GM21390 (cell line): ENCODE measurements around the gene APOA5.
A peak's percentile ranks its signal among the peaks of the same experiment; 100 is the strongest.
"Not testable (repeated sequence)": the region's sequence is repeated elsewhere in the genome, so short reads cannot be mapped to it uniquely, and the experiment has no call there.

Experiments
- ATAC-seq: cut with Tn5 transposase; IDR thresholded peaks from one replicate; pipeline ENCODE4 v1.9.1; 2021; ENCODE audit not compliant: unreplicated experiment

The APOA5 gene, protein sequence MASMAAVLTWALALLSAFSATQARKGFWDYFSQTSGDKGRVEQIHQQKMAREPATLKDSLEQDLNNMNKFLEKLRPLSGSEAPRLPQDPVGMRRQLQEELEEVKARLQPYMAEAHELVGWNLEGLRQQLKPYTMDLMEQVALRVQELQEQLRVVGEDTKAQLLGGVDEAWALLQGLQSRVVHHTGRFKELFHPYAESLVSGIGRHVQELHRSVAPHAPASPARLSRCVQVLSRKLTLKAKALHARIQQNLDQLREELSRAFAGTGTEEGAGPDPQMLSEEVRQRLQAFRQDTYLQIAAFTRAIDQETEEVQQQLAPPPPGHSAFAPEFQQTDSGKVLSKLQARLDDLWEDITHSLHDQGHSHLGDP

GRCh38 chr11:116791813-116792143 is at the start of gene APOA5:
Gene APOA5 (minus strand): TSS chr11:116791879. CDS start chr11:116791860, 19 bp downstream.
- no peak for ATAC-seq

GRCh38 chr11:116840746-116841296 is 49.1 kb upstream of the APOA5 start:
- ATAC-seq: no peak

DNA sequence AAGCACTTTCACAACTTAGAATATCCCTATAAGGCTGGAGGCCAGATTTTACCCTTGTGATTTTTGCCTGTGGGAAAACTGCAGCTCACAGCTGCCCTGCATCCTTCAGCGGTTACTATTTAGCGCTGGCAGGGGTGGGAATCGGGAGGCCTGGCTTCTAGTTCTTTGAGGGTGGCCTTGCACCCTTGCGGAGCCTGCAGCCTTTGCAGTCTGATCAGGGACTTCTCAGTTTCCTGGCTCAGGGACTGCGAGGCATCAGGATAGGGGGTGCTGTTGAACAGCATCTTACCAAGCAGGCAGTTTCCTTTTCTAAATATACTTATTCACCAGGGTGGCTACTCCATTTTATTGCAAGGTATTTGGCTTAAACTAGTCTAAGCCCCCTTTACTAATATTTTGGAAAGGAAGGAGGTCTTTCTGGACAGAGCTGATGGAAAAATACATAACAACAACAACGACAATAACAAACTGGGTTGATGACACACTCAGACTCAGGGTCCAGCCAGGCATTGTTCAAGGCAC is 48.6 kb upstream of the APOA5 start:
- no peak for ATAC-seq

DNA sequence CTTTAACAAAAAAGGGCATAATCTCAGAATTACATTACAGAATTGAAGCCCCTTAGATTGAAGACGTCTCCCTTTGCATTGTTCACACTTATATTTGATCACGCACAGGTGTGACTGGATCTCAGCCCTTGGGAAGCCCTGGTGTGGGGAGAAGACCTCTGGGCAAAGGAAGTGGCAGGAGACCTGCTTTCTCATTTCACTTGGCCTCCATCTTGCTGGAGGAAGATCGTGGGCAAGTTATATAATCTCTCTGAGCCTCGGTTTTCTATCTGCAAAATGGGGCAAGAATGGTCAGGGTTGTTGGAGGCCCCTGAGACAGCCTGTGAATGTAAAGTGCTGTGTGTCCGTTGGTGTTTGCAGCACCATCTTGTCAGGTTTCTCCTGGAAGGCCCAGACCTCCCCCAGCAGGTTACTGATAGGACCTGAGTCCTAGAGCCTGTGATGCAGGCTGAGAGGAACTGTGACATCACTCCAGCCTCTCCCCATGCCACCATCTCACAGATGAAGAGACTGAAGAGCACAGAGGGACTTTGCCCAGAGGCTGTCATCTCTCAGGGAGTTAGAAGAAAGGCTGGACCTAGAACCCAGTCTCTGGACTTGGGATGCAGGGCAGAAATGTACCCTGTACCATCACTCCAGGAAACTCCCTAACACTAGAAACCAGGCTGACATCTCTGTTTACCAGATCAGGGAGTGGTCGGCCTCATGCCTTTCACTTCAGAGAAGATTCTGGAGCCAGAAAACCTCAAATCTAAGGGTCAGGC is 46.8 kb upstream of the APOA5 start:
- ATAC-seq: no peak

DNA sequence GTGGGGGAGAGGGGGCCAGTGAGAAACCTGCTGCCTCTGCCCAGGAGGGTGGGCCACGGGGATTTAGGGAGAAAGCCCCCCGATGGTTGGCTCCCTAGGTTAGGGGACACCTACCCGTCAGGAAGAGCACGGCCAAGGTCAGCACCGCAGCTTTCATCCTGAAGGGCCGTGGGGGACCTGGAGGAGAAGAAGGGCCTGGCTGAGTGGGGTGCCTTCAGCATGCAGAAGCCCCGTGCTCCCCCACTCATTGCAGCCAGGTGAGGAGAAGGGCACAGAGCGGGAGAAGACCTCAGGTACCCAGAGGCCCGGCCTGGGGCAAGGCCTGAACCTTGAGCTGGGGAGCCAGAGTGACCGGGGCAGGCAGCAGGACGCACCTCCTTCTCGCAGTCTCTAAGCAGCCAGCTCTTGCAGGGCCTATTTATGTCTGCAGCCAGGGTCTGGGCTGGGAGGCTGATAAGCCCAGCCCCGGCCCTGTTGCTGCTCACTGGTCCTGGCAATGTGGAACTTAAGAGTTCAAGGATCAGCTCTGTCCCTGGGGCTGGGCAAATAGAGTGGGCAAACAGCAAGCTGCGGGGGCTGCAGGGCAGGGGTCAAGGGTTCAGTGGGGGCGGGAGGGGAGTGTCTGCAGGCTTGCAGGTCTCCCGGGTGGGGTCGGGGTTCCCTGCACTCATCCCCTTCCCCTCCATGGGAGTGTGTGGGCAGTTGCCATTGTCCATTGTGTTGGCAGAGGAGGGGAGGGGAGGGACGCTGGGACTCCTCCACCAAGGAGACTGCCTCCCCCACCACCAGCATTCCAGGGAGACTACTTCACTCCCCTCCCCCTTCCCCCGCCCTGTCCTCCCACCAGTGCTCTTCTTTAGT is 45.8 kb upstream of the APOA5 start, which contains the start of gene APOA1:
Gene APOA1, minus strand, starts transcription at position 392 of the 861 bp plus-strand sequence. Its CDS starts 235 bp downstream, at position 157.
- no peak for ATAC-seq

DNA sequence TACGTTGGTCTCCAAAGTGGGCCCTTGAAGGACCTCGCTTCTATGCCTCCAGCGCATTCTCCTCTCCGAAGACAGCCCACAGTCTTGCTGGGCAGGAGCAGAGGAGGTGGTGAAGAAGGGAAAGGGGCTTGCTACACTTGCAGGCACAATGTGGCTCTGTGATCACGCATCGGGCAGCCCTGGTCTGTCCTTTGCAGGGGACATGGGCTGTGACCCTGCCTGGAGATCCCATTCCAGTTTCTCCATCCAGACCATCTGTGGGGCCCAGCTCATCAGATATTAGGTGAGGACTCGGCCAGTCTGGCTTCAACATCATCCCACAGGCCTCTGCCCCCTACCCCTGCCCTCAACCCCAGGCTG is 44.9 kb upstream of the APOA5 start:
- ATAC-seq: no peak

GRCh38 chr11:116835791-116836631 is 44.3 kb upstream of the APOA5 start:
- ATAC-seq: peak; percentile 78

GRCh38 chr11:116835042-116835772 is 43.5 kb upstream of the APOA5 start:
- peak; percentile 34 for ATAC-seq

- not testable (repeated sequence) for ATAC-seq
Measured at GRCh38 chr11:116834535-116835041, 42.9 kb upstream of the APOA5 start.

DNA sequence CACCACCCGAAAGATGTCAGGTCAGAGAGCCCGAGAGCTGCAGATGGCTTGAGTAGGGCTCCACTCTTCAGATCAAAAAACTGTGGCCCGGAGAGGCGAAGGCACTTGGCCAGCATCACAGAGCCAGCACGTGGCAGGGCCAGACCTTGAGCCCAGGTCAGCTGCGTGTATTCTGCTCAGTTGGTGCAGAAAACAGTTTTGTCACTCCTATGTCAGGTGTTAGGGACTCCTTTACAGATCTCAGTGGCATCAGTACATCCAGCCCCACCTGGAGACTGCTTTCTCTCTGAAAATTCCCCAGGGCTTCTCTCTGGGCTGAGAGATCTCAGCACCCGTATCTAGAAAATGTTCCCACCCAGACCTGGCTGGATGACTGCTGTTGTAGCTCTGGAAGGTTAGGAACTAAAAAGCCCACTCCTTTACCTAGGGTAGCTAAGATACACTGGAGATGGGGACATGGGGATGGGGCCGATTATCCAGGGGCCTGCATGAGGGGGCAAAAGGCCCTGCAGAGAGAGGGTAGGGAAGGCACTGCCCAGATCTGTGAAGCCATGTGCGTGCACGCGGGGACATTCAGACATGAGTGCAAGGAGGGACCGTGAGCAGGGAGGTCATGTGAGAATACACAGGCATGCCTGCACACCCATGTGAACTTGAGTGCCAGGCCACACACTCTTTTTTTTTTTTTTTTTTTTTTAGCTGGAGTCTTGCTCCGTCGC is 42.3 kb upstream of the APOA5 start:
- ATAC-seq: no peak

GRCh38 chr11:116833491-116833815 is 41.8 kb upstream of the APOA5 start:
- no peak for ATAC-seq

GRCh38 chr11:116832350-116833290 is 40.9 kb upstream of the APOA5 start:
- no peak for ATAC-seq

DNA sequence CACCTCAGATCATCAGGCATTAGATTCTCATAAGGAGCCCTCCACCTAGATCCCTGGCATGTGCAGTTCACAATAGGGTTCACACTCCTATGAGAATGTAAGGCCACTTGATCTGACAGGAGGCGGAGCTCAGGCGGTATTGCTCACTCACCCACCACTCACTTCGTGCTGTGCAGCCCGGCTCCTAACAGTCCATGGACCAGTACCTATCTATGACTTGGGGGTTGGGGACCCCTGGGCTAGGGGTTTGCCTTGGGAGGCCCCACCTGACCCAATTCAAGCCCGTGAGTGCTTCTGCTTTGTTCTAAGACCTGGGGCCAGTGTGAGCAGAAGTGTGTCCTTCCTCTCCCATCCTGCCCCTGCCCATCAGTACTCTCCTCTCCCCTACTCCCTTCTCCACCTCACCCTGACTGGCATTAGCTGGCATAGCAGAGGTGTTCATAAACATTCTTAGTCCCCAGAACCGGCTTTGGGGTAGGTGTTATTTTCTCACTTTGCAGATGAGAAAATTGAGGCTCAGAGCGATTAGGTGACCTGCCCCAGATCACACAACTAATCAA is 40.2 kb upstream of the APOA5 start:
- ATAC-seq: no peak

DNA sequence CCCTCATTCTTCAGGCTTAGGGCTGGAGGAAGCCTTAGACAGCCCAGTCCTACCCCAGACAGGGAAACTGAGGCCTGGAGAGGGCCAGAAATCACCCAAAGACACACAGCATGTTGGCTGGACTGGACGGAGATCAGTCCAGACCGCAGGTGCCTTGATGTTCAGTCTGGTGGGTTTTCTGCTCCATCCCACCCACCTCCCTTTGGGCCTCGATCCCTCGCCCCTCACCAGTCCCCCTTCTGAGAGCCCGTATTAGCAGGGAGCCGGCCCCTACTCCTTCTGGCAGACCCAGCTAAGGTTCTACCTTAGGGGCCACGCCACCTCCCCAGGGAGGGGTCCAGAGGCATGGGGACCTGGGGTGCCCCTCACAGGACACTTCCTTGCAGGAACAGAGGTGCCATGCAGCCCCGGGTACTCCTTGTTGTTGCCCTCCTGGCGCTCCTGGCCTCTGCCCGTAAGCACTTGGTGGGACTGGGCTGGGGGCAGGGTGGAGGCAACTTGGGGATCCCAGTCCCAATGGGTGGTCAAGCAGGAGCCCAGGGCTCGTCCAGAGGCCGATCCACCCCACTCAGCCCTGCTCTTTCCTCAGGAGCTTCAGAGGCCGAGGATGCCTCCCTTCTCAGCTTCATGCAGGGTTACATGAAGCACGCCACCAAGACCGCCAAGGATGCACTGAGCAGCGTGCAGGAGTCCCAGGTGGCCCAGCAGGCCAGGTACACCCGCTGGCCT is 38.7 kb upstream of the APOA5 start:
- ATAC-seq: no peak

GRCh38 chr11:116829525-116830183 is 38.0 kb upstream of the APOA5 start, which contains the start of gene APOC3:
Gene APOC3 (plus strand): TSS chr11:116829907. CDS start chr11:116830583, 676 bp downstream.
- ATAC-seq: no peak
